Measurements from ENCODE around the gene PROCA1. TPM values are rescaled to one million over a fixed set of nuclear protein-coding genes. Genes with fewer than 3 reads are reported as not detected.

PROCA1 gene
- polyA plus RNA-seq, 1 of the 3 experiments (the other 2 are of a cell fraction): 7.1 TPM

DNA sequence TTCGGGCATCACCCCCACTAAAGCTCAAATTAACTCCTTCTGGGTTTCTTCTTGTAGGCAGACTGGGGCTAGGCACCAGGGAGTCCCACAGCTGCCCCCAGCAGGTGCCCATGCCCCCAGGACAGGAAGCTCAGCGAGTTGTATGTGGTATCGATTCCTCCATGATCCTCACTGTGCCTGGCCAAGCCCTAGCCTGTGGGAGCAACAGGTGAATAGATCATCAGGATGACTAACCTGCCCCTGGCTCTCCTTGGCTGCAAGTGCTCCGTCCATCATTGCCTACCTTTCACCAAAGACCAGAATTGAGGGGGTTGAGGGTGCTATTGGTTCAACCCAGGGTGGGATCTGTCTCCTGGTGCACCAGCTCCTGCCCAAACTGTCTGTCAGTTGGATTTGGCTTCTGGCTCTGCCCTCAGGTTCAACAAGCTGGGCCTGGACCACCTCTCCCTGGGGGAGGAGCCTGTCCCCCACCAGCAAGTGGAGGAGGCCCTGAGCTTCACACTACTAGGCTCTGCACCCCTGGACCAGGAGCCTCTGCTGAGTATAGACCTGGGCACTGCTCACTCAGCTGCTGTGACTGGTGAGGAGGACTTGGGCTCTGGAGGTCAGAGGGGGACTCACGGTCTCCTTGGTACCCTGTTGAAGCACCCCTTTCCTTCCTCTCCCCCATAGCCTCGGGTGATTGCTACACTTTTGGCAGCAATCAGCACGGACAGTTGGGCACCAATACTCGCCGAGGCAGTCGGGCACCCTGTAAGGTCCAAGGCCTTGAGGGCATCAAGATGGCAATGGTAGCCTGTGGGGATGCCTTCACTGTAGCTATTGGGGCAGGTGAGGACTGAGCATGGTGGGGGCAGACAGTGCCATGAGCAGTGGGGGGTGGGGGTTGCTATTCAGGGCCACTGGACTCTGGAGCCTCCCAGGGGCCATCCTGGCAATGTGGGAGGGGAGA, 29.0 kb upstream of the PROCA1 start:
- Histone ChIP-seq H3F3A (replicated peaks; ENCODE audit: insufficient read depth) (peaks cover 21% of the 10 kb centered on the region), H3K9me3 (no peaks in the 10 kb centered on the region), H3K9me2 (no peaks in the 10 kb centered on the region), H2AFZ (ENCODE audit: low read depth) (no peak overlapping the region), H3K36me3 (replicated peaks in 1 of 2; ENCODE audit: control insufficient read depth in 1 of 2, insufficient read depth in 2 of 2, low read length in 1 of 2) (no peaks in the 10 kb centered on the region), H3K27me3 (ENCODE audit: insufficient read depth) (no peaks in the 10 kb centered on the region), H3K4me3 (ENCODE audit: low read depth in 2 of 2, low read length in 1 of 2) (no peak overlapping the region), H3K9ac (no peak overlapping the region), H3K4me1 (ENCODE audit: control insufficient read depth in 1 of 2, insufficient read depth in 2 of 2, low read depth in 1 of 2, low read length in 1 of 2) (peaks cover 8 to 22% of the 10 kb centered on the region in 2 experiments; a peak in 3 of 4 replicates), H3K79me2 (ENCODE audit: insufficient read depth) (peaks cover 22% of the 10 kb centered on the region), H3K4me2 (no peak overlapping the region), H4K20me1 (ENCODE audit: insufficient read depth) (peaks cover 14% of the 10 kb centered on the region), H3K27ac (ENCODE audit: low read depth in 2 of 2, low read length in 1 of 2) (no peak overlapping the region; a peak in 1 of 4 replicates)
- 88% methylated on average over 5 of the region's 10 CpGs for WGBS (ENCODE audit: low lambda C conversion rate)
- no peak for DNase-seq
- ChIA-PET CTCF (interaction anchor here (0.8 to 20.4 kb wide), 6 partner anchors 8 to 213 kb away, joined by 3 to 612 read pairs (median 3); partner anchors contain the start of genes NEK8, RPL23A and TLCD1), POLR2A (no interaction called here)
- TF ChIP-seq TEAD4 (IDR thresholded peaks at IDR 0.05; ENCODE audit: borderline replicate concordance, insufficient read depth) (no peak), YY1 (IDR thresholded peaks at IDR 0.05; ENCODE audit: low read depth) (no peak), FOSL2 (IDR thresholded peaks at IDR 0.05; ENCODE audit: borderline replicate concordance, low read depth) (no peak), JUND (IDR thresholded peaks at IDR 0.05) (no peak), FOXM1 (IDR thresholded peaks at IDR 0.05; ENCODE audit: low read depth) (no peak), NFIC (IDR thresholded peaks at IDR 0.05; ENCODE audit: borderline replicate concordance) (no peak), RAD21 (IDR thresholded peaks at IDR 0.05; ENCODE audit: low read length) (no peak)
- TF ChIP-seq, protein P1, sequence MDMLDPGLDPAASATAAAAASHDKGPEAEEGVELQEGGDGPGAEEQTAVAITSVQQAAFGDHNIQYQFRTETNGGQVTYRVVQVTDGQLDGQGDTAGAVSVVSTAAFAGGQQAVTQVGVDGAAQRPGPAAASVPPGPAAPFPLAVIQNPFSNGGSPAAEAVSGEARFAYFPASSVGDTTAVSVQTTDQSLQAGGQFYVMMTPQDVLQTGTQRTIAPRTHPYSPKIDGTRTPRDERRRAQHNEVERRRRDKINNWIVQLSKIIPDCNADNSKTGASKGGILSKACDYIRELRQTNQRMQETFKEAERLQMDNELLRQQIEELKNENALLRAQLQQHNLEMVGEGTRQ (IDR thresholded peaks at IDR 0.05; ENCODE audit: borderline replicate concordance, low read depth, low read length): no peak

DNA sequence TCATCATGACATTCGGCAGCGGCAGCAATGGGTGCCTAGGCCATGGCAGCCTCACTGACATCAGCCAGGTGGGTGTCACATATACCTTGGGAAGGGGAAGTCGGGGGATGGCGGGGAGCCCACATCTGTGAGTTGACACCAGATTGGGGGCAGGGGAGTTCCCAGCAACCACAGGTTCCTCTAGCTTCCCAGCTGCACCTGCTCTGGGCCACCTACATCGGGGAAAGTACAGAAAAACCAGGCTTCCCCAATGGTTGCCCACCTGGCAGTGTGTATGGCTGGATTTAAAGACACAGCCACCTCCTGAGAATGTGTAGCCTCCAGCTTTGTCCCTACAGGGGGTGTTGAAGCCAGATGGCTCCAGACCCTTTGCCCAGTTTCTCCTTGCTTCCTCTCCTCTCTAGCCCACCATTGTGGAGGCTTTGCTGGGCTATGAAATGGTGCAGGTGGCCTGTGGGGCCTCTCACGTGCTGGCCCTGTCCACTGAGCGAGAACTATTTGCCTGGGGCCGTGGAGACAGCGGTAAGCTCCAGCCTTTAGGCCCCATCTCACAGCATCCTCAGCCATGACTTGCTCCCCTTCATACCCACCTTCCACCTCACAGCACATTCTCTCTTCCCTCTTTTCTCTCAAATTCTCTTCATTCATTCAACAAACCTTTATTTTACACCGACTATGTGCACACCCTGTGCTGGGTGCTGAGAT, 27.1 kb upstream of the PROCA1 start:
- Histone ChIP-seq H3K36me3 (replicated peaks in 1 of 2; ENCODE audit: control insufficient read depth in 1 of 2, insufficient read depth in 2 of 2, low read length in 1 of 2) (no peaks in the 10 kb centered on the region), H3K27ac (ENCODE audit: low read depth in 2 of 2, low read length in 1 of 2) (no peak overlapping the region), H3K4me2 (no peak overlapping the region), H3K9me2 (no peaks in the 10 kb centered on the region), H4K20me1 (ENCODE audit: insufficient read depth) (no peaks in the 10 kb centered on the region), H3K79me2 (ENCODE audit: insufficient read depth) (peaks cover 4% of the 10 kb centered on the region; the same call in 1 of the 2 replicates), H3F3A (replicated peaks; ENCODE audit: insufficient read depth) (peaks cover 21% of the 10 kb centered on the region), H3K4me3 (ENCODE audit: low read depth in 2 of 2, low read length in 1 of 2) (no peak overlapping the region), H3K9me3 (no peaks in the 10 kb centered on the region), H3K4me1 (ENCODE audit: control insufficient read depth in 1 of 2, insufficient read depth in 2 of 2, low read depth in 1 of 2, low read length in 1 of 2) (peaks cover 6 to 18% of the 10 kb centered on the region in 2 experiments; a peak in 2 of 4 replicates), H3K27me3 (ENCODE audit: insufficient read depth) (no peaks in the 10 kb centered on the region), H3K9ac (no peak overlapping the region), H2AFZ (ENCODE audit: low read depth) (no peak overlapping the region)
- no peak for DNase-seq
- no peak for TF ChIP-seq MXI1 (IDR thresholded peaks at IDR 0.05; ENCODE audit: low read depth, low read length)
- TF ChIP-seq SIN3A (IDR thresholded peaks at IDR 0.05; ENCODE audit: borderline replicate concordance, low read depth, low read length): no peak
- TF ChIP-seq, protein P2, sequence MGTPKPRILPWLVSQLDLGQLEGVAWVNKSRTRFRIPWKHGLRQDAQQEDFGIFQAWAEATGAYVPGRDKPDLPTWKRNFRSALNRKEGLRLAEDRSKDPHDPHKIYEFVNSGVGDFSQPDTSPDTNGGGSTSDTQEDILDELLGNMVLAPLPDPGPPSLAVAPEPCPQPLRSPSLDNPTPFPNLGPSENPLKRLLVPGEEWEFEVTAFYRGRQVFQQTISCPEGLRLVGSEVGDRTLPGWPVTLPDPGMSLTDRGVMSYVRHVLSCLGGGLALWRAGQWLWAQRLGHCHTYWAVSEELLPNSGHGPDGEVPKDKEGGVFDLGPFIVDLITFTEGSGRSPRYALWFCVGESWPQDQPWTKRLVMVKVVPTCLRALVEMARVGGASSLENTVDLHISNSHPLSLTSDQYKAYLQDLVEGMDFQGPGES (IDR thresholded peaks at IDR 0.05; ENCODE audit: low read depth, low read length): no peak
- TF ChIP-seq TCF12 (IDR thresholded peaks at IDR 0.05): no peak
- TF ChIP-seq MEF2A (IDR thresholded peaks at IDR 0.05; ENCODE audit: borderline replicate concordance, low read depth): no peak
- TF ChIP-seq, protein P3, sequence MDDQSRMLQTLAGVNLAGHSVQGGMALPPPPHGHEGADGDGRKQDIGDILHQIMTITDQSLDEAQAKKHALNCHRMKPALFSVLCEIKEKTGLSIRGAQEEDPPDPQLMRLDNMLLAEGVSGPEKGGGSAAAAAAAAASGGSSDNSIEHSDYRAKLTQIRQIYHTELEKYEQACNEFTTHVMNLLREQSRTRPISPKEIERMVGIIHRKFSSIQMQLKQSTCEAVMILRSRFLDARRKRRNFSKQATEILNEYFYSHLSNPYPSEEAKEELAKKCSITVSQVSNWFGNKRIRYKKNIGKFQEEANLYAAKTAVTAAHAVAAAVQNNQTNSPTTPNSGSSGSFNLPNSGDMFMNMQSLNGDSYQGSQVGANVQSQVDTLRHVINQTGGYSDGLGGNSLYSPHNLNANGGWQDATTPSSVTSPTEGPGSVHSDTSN (IDR thresholded peaks at IDR 0.05): no peak
- no peak for TF ChIP-seq RCOR1 (IDR thresholded peaks at IDR 0.05; ENCODE audit: low read length)
- TF ChIP-seq RFX5 (IDR thresholded peaks at IDR 0.05; ENCODE audit: low read length): no peak
- no peak for TF ChIP-seq RAD21 (IDR thresholded peaks at IDR 0.05; ENCODE audit: low read length)
- no peak for TF ChIP-seq TAF1 (IDR thresholded peaks at IDR 0.05; ENCODE audit: borderline replicate concordance, low read depth, low read length)
- no peak for TF ChIP-seq GATA2 (CRISPR knock-in tag; IDR thresholded peaks at IDR 0.05)
- CTCF ChIA-PET: interaction anchor here (1.2 to 20.4 kb wide), 2 partner anchors 11 to 15 kb away, joined by 3 to 612 read pairs; partner anchors contain the start of genes NEK8, RPL23A and TLCD1
- POLR2A ChIA-PET: no interaction called here
- 89% methylated on average over 9 of the region's 10 CpGs for WGBS (ENCODE audit: low lambda C conversion rate)
